ENCODE results near the gene STAP1.
"Not testable (repeated sequence)": the region's sequence is repeated elsewhere in the genome, so short reads cannot be mapped to it uniquely, and the experiment has no call there.

The STAP1 gene

DNA sequence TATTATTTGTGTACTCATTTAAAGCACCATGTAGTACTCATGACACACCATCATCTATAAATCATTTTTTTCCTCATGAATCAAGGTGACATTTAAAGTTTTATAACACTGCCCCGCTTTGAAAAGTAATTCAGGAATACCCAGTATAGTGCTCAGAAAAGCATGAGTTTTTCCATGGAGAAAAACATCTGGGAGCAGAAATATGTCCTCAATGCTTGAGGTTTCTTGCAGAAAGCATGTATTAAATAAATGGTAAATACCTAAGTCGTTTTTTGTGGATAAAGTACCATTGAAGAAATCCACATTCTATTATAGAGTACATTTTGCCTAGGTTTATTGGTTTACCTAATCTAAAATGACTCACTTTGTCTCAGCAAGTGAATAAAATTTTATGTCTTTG lies 76.2 kb downstream of the STAP1 start:
- DNase-seq: no peak

DNA sequence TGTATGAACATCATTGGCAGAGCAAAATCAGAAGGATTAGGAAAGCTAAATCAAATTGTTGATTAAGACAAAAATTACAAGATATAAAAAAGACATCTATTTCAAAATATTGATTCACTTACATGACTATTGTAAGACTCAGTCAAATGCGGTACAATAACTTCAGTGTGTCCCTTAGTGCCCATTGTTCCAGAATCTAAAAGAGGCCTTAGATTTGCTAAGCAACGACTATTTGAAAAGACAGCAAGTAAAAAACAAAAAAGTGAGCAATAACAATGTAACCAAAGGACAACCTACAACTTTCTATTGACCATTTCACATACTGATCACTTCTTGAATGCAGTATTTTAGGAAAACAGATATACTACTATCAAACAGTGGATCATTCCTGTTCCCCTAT lies 76.8 kb downstream of the STAP1 start:
- DNase-seq: no peak

DNA sequence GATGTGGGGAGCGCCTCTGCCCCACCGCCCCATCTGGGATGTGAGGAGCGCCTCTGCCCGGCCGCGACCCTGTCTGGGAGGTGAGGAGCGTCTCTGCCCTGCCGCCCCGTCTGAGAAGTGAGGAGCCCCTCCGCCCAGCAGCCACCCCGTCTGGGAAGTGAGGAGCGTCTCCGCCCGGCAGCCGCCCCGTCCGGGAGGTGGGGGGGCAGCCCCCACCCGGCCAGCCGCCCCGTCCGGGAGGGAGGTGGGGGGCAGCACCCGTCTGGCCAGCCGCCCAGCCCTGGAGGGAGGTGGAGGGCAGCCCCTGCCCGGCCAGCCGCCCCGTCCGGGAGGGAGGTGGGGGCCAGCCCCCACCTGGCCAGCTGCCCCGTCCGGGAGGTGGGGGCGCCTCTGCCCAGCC lies 78.5 kb downstream of the STAP1 start:
- not testable (repeated sequence) for DNase-seq

DNA sequence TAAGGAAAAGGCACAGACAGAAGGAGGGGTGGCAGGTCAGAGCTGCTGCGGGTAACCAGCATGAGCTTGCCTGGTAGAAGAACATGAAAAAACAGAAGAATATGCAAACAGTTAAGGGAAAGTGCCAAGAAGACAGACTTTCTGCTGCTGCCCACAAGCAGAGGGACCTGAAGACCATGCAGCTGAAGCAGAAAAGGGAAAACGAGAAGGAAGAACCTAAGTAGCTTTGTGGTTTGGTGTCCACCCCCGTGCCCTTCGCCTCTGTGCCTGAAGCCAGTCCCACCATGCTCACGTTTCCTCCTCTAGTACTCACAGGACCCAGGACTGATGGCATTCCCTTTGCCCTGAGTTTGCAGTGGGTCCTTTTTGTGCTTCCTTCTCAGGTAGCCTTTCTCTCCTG lies 79.6 kb downstream of the STAP1 start:
- DNase-seq: no peak

DNA sequence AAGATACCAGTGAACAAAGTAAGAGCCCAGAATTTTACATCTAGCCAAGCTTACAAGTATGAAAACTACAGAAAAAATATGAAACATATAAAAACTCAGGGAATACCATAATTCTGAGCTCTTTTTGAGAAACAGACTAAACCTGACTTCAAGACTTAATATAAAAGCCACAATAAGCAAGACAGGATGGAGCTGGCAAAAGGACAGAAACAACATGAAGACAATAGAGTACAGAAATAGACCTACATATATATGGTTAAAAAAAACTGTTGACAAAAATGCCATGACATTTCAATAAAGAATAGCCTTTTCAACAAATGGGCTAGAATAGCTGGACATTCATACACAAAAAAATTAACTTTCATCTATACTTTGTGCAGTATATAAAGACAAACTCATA lies 93.0 kb downstream of the STAP1 start:
- DNase-seq: no peak
